Measurements from ENCODE around the gene SLC22A16. TPM values are rescaled to one million over a fixed set of nuclear protein-coding genes. Genes with fewer than 3 reads are reported as not detected.

The SLC22A16 gene
- total and polyA plus RNA-seq, 2 of the 13 experiments (the other 11 are each of a cell fraction or from before 2014, with no cell fraction given) = 0.04 TPM; not detected in 1

GRCh38 chr6:110387986-110388385 lies 88.4 kb downstream of the SLC22A16 start:
- Histone ChIP-seq H3K4me2 (ENCODE audit: low read depth, low read length) (no peak overlapping the region), H2AFZ (ENCODE audit: low read length) (no peak overlapping the region), H4K20me1 (ENCODE audit: insufficient read depth, low read length) (no peaks in the 10 kb centered on the region), H3K36me3 (replicated peaks in 1 of 2; ENCODE audit: control insufficient read depth in 1 of 2, insufficient read depth in 2 of 2, low read length in 2 of 2) (no peaks in the 10 kb centered on the region), H3K4me1 (ENCODE audit: insufficient read depth, low read length) (peaks cover 48% of the 10 kb centered on the region), H3K4me3 (replicated peaks in 1 of 3; ENCODE audit: insufficient read depth in 1 of 3, low read depth in 2 of 3, low read length in 3 of 3) (no peak overlapping the region), H3K9me3 (ENCODE audit: low read length) (no peaks in the 10 kb centered on the region), H3K79me2 (ENCODE audit: insufficient read depth, low read length) (no peaks in the 10 kb centered on the region), H3K9ac (ENCODE audit: insufficient read depth, low read depth, low read length) (no peak overlapping the region), H3K27me3 (ENCODE audit: control insufficient read depth in 1 of 2, insufficient read depth in 2 of 2, low read length in 2 of 2) (no peaks in the 10 kb centered on the region), H3K27ac (ENCODE audit: extremely low read length, insufficient read depth, low read length) (no peak overlapping the region)
- ChIA-PET POLR2A (no interaction called here), CTCF (ENCODE audit: low intra/inter-chr PET ratio, low total read pairs) (no interaction called here)
- 66% methylated on average over 2 of the region's 2 CpGs for WGBS (ENCODE audit: low lambda C conversion rate)
- DNase-seq (ENCODE audit: low spot score) = no peak
- BruUV-seq (replicated peaks) = no TSS peak
- no peak for TF ChIP-seq ZFX (CRISPR knock-in tag; IDR thresholded peaks at IDR 0.05; ENCODE audit: low read depth)
- TF ChIP-seq ZNF10 (CRISPR knock-in tag; IDR thresholded peaks at IDR 0.05; ENCODE audit: borderline replicate concordance, low read depth) = no peak
- TF ChIP-seq PLSCR1 (CRISPR knock-in tag; IDR thresholded peaks at IDR 0.05; ENCODE audit: borderline replicate concordance) = no peak
- no peak for TF ChIP-seq TRIM22 (IDR thresholded peaks at IDR 0.05)
- no peak for TF ChIP-seq ZBTB7B (CRISPR knock-in tag; IDR thresholded peaks at IDR 0.05)
- no peak for TF ChIP-seq ZSCAN22 (CRISPR knock-in tag; IDR thresholded peaks at IDR 0.05)
- TF ChIP-seq ZMYM3 (CRISPR knock-in tag; IDR thresholded peaks at IDR 0.05) = no peak
- no peak for TF ChIP-seq ZNF782 (CRISPR knock-in tag; IDR thresholded peaks at IDR 0.05; ENCODE audit: borderline replicate concordance)
- TF ChIP-seq ZSCAN20 (CRISPR knock-in tag; IDR thresholded peaks at IDR 0.05; ENCODE audit: borderline replicate concordance) = no peak
- no peak for TF ChIP-seq SRY (CRISPR knock-in tag; IDR thresholded peaks at IDR 0.05)
- TF ChIP-seq STAT6 (CRISPR knock-in tag; IDR thresholded peaks at IDR 0.05; ENCODE audit: borderline replicate concordance) = no peak
- no peak for TF ChIP-seq SSRP1 (CRISPR knock-in tag; IDR thresholded peaks at IDR 0.05)
- no peak for TF ChIP-seq ZNF180 (CRISPR knock-in tag; IDR thresholded peaks at IDR 0.05; ENCODE audit: borderline replicate concordance, low read depth)
- no peak for TF ChIP-seq IRF2 (CRISPR knock-in tag; IDR thresholded peaks at IDR 0.05)
- no peak for TF ChIP-seq ARID5B (CRISPR knock-in tag; IDR thresholded peaks at IDR 0.05)
- TF ChIP-seq ZNF451 (CRISPR knock-in tag; IDR thresholded peaks at IDR 0.05) = no peak
- in situ Hi-C loops (cut with HindIII; ENCODE audit: extremely low pct_ligation_motif_present, low pct_unique_long_range_greater_than_20kb) = loop anchor here (25.0 kb wide), 1 partner anchor 851 kb away; no protein-coding TSS in a partner anchor
- ATAC-seq = no peak
- FAIRE-seq = no peak
- intact Hi-C loops (cut with micrococcal nuclease; ENCODE audit: unreplicated experiment) = loop anchor here (5.0 kb wide), 1 partner anchor 336 kb away; no protein-coding TSS in a partner anchor

All from HepG2 (cell line).